NCI-H2029 (cell line): ENCODE measurements around the gene NIFK.

Experiments
- DNase-seq: peaks from one replicate; lab custom pipeline; 2025; lab: John Stamatoyannopoulos, UW

NIFK gene

GRCh38 chr2:121736462-121737336, at the start of gene NIFK:
TSS of gene NIFK (minus strand) at chr2:121736875. CDS start at chr2:121736850, 25 bp downstream.
- peak; percentile 95 for DNase-seq

GRCh38 chr2:121783180-121783579, 46.5 kb upstream of the NIFK start:
- no peak for DNase-seq

GRCh38 chr2:121778741-121779487, 42.2 kb upstream of the NIFK start:
- no peak for DNase-seq

- peak; percentile 66 for DNase-seq
Measured at GRCh38 chr2:121777699-121778058, 41.0 kb upstream of the NIFK start.

- no peak for DNase-seq
Measured at GRCh38 chr2:121776885-121777698, 40.4 kb upstream of the NIFK start.

- DNase-seq: no peak
Measured at GRCh38 chr2:121776361-121776760, 39.7 kb upstream of the NIFK start.

GRCh38 chr2:121774235-121774634, 37.6 kb upstream of the NIFK start:
- DNase-seq: no peak

- peak; percentile 34 for DNase-seq
Measured at GRCh38 chr2:121771976-121772742, 35.5 kb upstream of the NIFK start.

GRCh38 chr2:121768143-121768755, 31.6 kb upstream of the NIFK start:
- DNase-seq: no peak

- DNase-seq: no peak
Measured at GRCh38 chr2:121766624-121767023, 29.9 kb upstream of the NIFK start.

- DNase-seq: no peak
Measured at GRCh38 chr2:121764681-121765228, 28.1 kb upstream of the NIFK start.

- DNase-seq: peak; percentile 97
Measured at GRCh38 chr2:121755237-121756111, 18.8 kb upstream of the NIFK start, which contains the start of gene TSN. TSS of gene TSN (plus strand) at chr2:121755651. CDS start at chr2:121755780, 129 bp downstream.

- no peak for DNase-seq
Measured at GRCh38 chr2:121754851-121755236, 18.2 kb upstream of the NIFK start.

GRCh38 chr2:121748202-121748601, 11.5 kb upstream of the NIFK start:
- DNase-seq: no peak

- DNase-seq: no peak
Measured at GRCh38 chr2:121746071-121746578, 9.4 kb upstream of the NIFK start.

- no peak for DNase-seq
Measured at GRCh38 chr2:121741450-121741849, 4.8 kb upstream of the NIFK start.

- no peak for DNase-seq
Measured at GRCh38 chr2:121740973-121741372, 4.3 kb upstream of the NIFK start.

- no peak for DNase-seq
Measured at GRCh38 chr2:121736140-121736461, 574 bp downstream of the NIFK start.

GRCh38 chr2:121735518-121736074, 1.1 kb downstream of the NIFK start:
- no peak for DNase-seq
